Measurements from ENCODE around the gene HLF. TPM values are rescaled to one million over a fixed set of nuclear protein-coding genes. Genes with fewer than 3 reads are reported as not detected.

HLF gene
- total RNA-seq, 1 donor from 2014 or later: 1.3 TPM

GRCh38 chr17:55354010-55354409, 89.2 kb downstream of the HLF start:
- Mint-ChIP-seq H3K27me3 (ENCODE audit: low read depth) (peaks cover 2% of the 10 kb centered on the region), H3K4me3 (no peak overlapping the region), H3K9me3 (peaks cover 11% of the 10 kb centered on the region), H3K36me3 (no peaks in the 10 kb centered on the region), H3K4me1 (peaks cover 1% of the 10 kb centered on the region), H3K27ac (no peak overlapping the region)
- no peak for DNase-seq (ENCODE audit: low spot score in 2 of 2, unreplicated experiment in 2 of 2)
- TF ChIP-seq CTCF (IDR thresholded peaks at IDR 0.05; ENCODE audit: unreplicated experiment): no peak

- peaks cover 2% of the 10 kb centered on the region for H3K27me3 Mint-ChIP-seq (ENCODE audit: low read depth)
- no peaks in the 10 kb centered on the region for H3K4me1 Mint-ChIP-seq
Observed at GRCh38 chr17:55354941-55355340, 90.2 kb downstream of the HLF start.

GRCh38 chr17:55356434-55357328, 91.9 kb downstream of the HLF start:
- peaks cover 10% of the 10 kb centered on the region for H3K36me3 Mint-ChIP-seq
- TF ChIP-seq CTCF (IDR thresholded peaks at IDR 0.05; ENCODE audit: unreplicated experiment): no peak
- H3K4me3 Mint-ChIP-seq: no peak overlapping the region
- no peak overlapping the region for H3K27ac Mint-ChIP-seq
- H3K4me1 Mint-ChIP-seq: no peaks in the 10 kb centered on the region
- DNase-seq (ENCODE audit: low spot score in 2 of 2, unreplicated experiment in 2 of 2): no peak
- peaks cover 26% of the 10 kb centered on the region for H3K9me3 Mint-ChIP-seq
- peaks cover 2% of the 10 kb centered on the region for H3K27me3 Mint-ChIP-seq (ENCODE audit: low read depth)

More at GRCh38 chr17:55354941-55355340, 90.2 kb downstream of the HLF start:
- H3K36me3 Mint-ChIP-seq: no peaks in the 10 kb centered on the region
- no peak for DNase-seq (ENCODE audit: low spot score in 2 of 2, unreplicated experiment in 2 of 2)
- no peak for TF ChIP-seq CTCF (IDR thresholded peaks at IDR 0.05; ENCODE audit: unreplicated experiment)
- peaks cover 11% of the 10 kb centered on the region for H3K9me3 Mint-ChIP-seq
- no peak overlapping the region for H3K27ac Mint-ChIP-seq
- H3K4me3 Mint-ChIP-seq: no peak overlapping the region

GRCh38 chr17:55360971-55361370, 96.2 kb downstream of the HLF start:
- Mint-ChIP-seq H3K27ac (no peak overlapping the region), H3K36me3 (peaks cover 10% of the 10 kb centered on the region), H3K4me1 (no peaks in the 10 kb centered on the region), H3K9me3 (peaks cover 37% of the 10 kb centered on the region), H3K4me3 (no peak overlapping the region), H3K27me3 (ENCODE audit: low read depth) (peaks cover under 1% of the 10 kb centered on the region)
- no peak for DNase-seq (ENCODE audit: low spot score in 2 of 2, unreplicated experiment in 2 of 2)
- no peak for TF ChIP-seq CTCF (IDR thresholded peaks at IDR 0.05; ENCODE audit: unreplicated experiment)

- no peaks in the 10 kb centered on the region for H3K27me3 Mint-ChIP-seq (ENCODE audit: low read depth)
- no peak for TF ChIP-seq CTCF (IDR thresholded peaks at IDR 0.05; ENCODE audit: unreplicated experiment)
- H3K4me3 Mint-ChIP-seq: no peak overlapping the region
- peaks cover 31% of the 10 kb centered on the region for H3K9me3 Mint-ChIP-seq
- DNase-seq (ENCODE audit: low spot score in 2 of 2, unreplicated experiment in 2 of 2): no peak
- H3K36me3 Mint-ChIP-seq: peaks cover 10% of the 10 kb centered on the region
- H3K4me1 Mint-ChIP-seq: no peaks in the 10 kb centered on the region
- H3K27ac Mint-ChIP-seq: no peak overlapping the region
Observed at GRCh38 chr17:55363033-55363432, 98.3 kb downstream of the HLF start.
